GM18868 (cell line): ENCODE results near the gene SNRPE.

Source experiments
- ATAC-seq: cut with Tn5 transposase; IDR thresholded peaks from one replicate; pipeline ENCODE4 v1.9.1; 2021; ENCODE audit warnings: mild to moderate bottlenecking, moderate library complexity; ENCODE audit not compliant: unreplicated experiment

SNRPE gene

DNA sequence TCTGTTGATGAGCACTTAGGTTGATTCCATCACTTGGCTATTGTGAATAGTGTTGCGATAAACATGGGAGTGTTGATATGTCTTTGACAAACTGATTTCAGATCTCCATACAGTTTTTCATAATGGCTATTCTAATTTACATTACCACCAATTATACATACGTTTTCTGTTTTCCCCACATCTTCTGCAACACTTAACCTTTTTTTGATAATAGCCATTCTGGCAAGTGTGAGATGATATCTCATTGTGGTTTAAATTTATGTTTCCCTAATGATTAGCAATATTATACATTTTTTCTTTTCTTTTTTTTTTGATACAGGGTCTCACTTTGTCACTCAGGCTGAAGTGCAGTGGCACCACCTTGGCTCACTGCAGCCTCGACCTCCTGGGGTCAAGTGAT, 17.0 kb downstream of the SNRPE start:
- ATAC-seq = no peak

DNA sequence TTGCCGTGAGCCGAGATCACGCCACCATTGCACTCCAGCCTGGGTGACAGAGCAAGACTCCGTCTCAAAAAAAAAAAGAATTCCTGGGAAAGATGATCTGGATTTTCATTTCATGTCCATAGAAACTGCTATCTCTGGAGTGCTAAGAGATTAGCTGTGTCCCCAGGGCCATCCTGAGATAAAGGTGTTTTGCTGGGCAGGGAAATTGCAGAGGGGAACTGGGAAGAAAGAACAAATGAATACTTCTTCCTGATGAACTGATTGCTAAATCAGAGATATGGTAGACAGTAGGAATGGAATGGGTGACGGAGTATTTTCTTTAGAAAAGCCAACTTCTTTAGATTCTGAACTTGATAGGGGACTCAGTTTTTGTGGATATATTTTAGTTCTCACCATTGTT, 19.2 kb downstream of the SNRPE start:
- no peak for ATAC-seq

DNA sequence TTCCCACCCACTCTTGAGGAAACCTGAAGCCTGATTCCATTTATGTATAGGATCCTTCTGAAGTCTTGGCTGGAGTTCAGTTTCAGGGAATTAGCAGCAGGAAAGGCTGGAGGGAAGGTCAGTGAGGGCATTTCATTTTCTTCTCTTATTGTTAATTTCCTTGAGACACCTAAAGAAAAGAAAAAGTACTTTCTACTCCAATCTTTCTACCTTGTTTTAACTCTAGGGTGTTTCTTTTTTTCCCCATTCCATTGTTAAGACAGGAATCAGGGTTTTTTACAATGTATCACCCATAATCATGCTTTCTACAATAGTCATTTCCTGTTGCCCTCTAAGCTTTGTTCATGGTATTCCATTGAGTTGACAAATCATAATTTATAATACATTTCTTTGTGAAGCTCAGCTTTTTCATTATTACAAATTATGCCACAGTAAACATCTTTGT, 27.4 kb downstream of the SNRPE start:
- ATAC-seq = no peak

DNA sequence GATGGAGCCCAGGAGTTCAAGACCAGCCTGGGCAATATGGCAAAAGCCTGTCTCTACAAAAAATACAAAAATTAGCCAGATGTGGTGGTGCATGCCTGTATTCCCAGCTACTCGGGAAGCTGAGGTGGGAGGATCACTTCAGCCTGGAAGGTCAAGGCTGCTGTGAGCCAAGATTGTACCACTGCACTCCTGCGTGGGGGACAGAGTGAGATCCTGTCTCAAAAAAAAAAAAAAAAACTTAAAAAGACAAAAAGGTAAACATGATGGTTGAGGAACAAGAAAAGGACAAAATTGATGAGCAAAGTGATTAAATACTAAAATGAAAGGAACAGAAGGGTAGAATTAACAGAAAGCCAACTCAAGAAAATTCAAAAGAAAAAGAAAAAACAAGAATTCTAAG, 30.6 kb downstream of the SNRPE start:
- no peak for ATAC-seq

DNA sequence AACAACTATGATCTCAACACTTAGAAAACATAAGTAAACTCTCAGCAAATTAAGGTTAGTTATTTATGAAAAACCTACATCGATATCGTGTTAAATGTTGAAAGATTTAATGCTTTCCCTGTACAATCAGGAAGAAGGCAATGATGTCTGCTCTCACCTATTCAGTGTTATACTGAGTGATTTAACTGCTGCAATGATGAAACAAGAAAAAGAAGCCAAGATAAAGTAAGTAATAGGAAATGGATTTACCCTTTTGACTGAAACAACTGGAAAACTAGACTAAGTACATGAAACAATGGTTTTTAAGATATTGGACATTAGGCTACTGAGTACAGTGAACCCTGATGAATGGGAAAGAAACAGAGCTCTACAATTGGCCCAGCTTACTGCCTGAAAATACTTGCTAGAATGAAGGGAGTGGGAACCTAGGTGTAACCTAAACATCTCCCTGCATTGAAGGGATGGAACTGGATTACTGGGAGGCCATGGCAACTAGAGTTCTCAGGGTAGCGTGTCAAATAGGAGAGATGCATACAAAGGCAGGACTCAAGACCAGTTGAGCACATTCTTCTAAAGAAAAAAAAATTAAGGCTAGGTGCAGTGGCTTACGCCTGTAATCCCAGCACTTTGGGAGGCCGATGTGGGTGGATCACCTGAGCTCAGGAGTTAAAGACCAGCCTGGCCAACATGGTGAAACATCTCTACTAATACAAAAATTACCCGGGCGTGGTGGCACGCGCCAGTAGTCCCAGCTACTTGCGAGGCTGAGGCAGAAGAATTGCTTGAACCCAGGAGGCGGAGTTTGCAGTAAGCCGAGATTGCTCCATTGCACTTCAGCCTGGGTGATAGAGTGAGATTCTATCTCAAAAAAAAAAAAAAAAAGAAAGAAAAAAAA, 37.3 kb downstream of the SNRPE start:
- no peak for ATAC-seq

DNA sequence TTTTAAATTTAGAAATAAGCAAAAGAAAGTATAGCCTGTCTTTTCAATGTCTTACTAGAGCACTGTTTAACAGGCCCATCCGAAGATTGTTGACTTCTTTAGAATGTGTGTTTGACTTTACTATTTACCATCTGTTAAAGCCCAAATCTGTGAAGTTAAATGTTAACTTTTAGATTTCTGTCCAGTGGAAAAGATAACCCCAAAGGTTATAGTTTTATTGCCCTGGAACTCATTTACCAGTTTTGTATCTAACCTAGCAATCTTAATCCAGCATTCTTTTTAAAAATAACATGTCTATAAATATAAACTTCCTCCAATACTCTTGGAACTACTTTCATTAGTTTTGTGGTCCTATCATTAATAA, 37.9 kb downstream of the SNRPE start:
- ATAC-seq = no peak

DNA sequence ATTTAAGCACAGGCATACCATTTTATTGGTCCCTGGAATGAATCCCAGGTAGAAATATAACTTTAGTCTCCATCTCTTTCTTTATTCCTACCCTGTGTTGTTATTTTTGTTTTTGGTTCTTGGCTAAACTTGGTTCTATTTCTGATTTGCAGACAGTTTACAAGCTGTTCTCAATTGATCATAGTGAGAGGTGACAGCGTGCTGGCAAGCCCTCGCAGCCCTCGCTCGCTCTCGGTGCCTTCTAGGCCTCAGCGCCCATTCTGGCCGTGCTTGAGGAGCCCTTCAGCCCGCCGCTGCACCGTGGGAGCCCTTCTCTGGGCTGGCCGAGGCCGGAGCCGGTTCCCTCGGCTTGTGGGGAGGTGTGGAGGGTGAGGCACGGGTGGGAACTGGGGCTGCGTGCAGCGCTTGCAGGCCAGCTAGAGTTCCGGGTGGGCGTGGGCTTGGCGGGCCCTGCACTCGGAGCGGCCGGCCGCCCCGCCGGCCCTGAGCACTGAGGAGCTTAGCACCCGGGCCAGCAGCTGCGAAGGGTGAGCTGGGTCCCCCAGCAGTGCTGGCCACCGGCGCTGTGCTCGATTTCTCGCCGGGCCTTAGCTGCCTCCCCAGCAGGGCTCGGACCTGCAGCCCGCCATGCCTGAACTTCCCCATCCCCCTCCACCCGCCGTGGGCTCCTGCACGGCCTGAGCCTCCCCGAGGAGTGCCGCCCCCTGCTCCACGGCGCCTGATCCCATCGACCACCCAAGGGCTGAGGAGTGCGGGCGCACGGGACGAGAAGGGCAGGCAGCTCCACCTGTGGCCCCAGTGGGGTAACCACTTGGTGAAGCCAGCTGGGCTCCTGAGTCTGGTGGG, 38.7 kb downstream of the SNRPE start:
- ATAC-seq = no peak

DNA sequence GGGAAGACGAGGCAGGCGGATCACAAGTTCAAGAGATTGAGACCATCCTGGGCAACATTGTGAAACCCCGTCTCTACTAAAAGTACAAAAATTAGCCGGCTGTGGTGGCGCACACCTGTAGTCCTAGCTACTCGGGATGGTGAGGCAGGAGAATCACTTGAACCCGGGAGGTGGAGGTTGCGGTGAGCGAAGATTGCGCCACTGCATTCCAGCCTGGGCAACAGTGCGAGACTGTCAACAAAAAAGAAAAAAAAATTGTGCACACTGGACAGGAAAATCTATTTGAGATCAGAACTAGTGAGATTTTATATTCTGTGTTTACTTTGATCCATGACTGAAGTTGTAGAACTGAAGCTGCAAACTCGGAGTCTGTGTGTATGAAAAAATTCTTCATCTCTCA, 40.2 kb downstream of the SNRPE start:
- ATAC-seq = no peak

DNA sequence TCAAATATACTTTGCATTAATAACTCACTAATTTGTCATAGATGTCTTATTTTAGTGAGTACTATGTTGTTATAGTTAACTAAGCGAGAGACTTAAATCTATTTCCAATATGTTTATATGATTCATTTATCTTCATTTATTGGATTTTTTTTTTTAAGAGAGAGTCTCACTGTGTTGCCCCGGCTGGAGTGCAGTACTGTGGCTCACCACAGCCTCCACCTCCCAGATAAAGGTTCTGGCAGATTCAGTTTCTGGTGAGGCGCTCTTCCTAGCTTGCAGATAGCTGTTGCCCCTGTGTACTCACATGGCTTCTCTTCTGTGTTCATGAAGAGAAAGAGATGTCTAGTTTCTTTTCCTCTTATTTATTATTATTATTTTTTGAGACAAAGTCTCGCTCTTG, 43.9 kb downstream of the SNRPE start:
- ATAC-seq = no peak

DNA sequence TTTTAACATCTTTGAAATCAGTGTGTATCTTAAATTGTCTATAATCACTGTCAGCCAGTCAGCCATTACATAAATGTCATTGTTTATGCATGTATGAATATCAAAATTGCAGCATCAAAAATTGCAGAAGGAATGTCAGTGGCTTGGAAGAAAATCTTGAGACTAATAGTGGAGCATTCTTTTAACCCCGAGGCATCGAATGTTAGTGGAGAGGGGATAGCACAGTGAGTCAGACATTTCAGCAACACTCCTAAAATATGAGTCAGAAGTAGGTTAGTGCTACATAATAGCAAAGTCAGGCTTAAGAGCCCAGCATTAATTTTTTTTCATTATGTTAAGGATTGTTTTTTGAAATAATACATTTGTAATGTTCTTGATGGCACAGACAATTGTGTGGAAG, 45.5 kb downstream of the SNRPE start:
- no peak for ATAC-seq

DNA sequence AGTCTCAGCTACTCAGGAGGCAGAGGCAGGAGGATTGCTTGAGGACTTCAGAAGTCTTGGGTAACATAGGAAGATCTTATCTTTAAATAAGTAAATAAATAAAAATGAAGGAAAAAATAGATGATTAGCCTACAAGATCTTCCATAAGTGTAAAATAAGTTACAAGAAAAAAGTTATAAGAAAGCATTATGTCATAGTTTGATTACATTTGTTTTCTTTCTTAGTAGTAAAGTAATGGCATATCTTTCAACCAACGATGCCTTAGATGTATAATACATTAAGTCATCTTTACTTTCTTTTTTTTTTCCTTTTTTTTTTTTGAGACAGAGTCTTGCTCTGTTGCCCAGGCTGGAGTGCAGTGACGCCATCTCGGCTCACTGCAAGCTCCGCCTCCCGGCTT, 46.5 kb downstream of the SNRPE start:
- no peak for ATAC-seq

DNA sequence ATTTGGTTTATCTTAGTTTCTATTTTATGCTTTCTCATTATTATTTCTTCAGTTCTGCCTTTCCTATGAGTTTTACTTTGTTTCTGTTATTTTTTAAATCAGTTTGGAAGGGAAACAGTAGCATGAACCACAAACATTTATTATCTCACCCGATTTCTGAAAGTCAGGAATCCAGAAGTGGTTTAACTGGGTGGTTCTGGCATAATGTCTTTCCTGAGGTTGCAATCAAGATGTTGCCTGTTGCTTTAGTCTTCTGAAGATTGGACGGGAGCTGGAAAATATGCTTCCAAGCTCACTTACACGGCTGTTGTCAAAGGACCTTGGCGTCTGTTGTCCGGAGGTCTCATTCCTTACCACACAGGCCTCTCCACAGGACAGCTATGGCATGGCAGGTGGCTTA, 50.4 kb downstream of the SNRPE start:
- no peak for ATAC-seq

DNA sequence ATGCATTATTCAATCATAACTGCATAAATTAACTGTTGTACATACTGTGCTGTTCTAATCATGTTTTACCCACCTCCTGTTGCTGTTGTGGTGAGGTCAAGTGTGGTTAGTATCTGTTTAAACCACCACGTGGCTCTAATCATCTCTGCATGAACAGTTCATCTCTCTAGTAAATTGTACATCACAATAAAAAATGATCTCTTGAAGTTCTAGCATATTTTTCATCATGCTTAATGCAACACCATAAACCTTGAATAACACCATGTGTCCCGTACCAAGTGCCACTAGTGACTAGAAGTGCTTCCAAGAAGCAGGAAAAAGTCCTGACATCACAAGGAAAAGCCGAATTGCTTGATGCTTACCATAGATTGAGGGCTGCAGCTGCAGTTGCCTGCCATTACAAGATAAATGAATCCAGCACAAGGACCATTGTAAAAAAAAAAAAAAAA, 51.7 kb downstream of the SNRPE start:
- ATAC-seq = no peak

DNA sequence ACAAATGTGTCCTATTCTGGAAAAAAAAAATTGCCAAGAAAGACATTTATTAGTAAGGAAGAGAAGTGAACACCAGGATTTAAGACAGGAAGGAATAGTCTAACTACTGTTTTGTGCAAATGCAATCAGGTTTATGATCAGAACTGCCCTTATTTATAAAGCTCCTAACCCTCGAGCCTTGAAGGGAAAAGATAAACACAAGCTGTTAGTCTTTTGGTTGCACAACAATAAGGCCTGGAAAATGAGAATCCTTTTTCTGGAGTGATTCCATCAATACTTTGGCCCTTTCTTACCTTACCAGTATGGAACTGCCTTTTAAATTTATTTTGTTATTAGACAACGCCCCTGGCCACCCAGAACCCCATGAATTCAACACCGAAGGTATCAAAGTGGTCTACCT, 52.9 kb downstream of the SNRPE start:
- no peak for ATAC-seq

DNA sequence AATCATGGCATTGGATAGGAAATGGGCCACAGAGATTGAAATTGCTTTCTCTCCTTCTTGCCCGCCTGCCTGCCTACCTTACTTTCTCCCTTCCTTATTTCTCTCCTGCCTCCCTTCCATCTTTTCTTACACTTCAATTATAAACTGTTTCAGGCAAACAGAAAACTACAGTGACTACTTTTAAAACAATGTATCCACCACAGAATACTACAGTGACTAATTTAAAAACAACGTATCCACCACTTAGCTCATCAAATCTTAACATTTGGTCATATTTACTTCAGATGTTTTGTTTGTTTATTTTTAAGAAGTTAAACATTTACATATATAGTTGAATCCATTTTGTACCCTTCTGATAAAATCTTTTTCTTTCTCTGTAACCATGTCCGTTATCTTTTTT, 54.4 kb downstream of the SNRPE start:
- ATAC-seq = no peak

DNA sequence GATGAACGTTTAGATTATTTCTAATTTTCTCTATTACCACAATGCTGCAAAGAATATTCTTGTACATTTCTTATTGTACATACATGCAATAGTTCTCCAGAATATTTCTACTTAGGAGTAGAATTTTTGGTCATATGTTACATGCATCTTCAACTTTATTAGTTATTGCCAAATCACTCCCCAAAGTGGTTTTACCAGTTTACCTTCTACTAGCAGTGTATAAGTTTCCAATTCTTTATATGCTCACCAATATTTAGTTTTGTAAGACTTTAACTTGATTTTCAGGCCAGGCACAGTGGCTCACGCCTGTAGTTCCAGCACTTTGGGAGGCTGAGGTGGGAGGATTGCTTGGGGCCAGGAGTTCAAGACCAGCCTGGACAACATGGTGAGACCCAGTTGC, 55.4 kb downstream of the SNRPE start:
- no peak for ATAC-seq
